ENCODE results near the gene RASGRP1. TPM values are rescaled to one million over a fixed set of nuclear protein-coding genes. Genes with fewer than 3 reads are reported as not detected.
A peak's percentile ranks its signal among the peaks of the same experiment; 100 is the strongest.

Gene RASGRP1
- total RNA-seq, 1 donor from 2014 or later = 0.20 TPM

DNA sequence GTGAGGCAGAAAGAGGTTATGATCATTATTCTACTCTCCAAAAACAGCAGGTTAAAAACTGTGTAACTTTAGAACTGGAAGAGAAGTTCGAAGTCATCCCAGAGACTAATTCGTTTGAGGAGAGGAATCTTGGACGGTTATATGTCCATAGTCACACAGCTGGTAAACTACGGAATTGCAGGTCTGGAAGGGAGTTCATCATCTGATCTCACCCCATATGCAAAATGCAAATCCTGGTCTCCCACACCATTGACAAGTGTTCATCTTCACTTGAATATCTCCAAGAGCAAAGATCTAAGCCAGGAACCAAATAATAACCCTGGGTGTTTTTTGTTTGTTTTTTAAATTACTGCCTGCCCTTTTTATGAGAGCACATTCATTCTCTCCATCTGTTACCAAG is 57.6 kb downstream of the RASGRP1 start:
- no peak for DNase-seq (ENCODE audit: low read depth, low spot score)

DNA sequence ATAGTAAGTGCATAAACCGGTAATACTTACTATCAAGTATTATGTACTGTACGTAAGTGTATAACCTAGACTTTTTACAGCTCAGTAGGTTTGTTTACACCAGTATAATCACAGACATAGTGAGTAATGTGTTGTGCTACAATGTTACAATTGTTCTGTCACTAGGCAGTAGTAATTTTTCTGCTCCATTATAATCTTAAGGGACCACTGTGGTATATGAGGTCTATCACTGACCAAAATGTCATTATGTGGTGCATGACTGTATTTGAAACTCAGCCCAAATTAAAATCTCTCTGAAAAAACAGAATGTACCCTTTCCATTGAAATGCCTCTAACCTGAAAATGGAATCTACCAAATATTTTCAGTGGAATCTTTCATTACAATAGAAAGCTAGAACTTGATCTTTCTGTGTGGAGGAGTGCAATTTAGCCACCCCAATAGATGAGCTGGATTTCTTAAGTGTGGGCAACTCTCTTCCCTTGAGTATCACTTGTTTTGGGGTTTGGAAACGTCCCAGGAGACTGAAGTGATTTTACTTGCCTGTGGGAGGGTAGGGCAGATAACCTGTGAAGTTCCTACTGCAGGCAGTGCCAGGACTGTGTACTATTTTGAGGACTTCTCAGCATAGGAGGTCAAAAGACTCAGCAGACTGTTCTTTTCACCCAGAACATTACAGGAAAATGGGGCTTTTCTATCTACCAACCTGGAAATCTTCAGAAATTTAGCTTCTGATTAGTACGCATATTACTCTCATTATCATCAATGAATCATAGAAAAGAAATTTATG is 59.7 kb downstream of the RASGRP1 start:
- DNase-seq (ENCODE audit: low read depth, low spot score) = no peak

DNA sequence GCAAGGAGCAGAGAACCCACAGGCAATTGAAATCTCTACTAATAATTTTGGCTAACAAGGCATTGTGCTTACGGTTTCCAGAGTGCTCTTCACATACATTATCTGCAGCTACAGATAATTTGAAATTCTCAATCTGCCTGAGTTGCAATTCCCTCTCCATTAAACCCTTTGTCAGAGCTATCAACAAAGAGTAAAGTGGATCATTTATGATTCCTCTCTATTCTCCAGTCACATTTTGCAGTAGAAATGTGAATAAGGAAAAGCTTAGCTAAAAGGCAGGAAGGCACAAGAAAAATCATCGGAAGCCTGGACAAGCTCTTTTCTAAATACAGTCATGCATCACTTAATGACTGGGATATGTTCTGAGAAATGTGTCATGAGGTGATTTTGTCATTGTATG is 61.1 kb downstream of the RASGRP1 start:
- DNase-seq (ENCODE audit: low read depth, low spot score) = no peak

DNA sequence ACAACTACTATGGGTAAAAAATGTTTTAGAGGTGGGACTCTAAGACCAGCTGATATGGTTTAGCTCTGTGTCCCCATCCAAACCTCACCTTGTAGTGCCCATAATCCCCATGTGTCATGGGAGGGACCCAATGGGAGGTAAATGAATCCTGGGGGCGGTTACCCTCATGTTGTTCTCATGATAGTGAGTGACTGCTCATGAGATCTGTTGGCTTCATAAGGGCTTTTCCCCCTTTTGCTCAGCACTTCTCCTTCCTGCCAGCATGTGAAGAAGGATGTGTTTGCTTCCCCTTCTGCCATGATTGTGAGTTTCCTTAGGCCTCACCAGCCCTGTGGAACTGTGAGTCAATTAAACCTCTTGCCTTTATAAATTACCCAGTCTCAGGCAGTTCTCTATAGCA is 65.0 kb downstream of the RASGRP1 start:
- DNase-seq (ENCODE audit: low read depth, low spot score) = no peak

DNA sequence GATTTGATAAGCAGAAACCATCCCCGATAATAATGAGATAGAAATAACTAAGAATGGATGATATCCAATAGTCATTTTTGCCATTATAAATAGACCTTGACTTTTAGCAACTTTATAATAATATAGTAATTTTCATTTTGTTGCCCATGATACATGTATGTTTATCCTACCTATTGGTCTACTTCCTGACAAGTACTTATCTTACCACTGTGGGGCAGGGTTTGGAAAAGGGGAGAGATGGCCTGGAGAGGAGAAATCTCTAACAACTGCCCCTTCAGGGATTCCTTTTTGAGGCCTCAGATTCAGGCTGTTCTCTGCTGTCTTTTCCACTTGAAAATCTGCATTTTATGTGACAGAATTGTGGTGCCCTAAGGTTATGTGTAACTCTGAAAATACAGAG is 68.5 kb downstream of the RASGRP1 start:
- DNase-seq (ENCODE audit: low read depth, low spot score) = no peak

DNA sequence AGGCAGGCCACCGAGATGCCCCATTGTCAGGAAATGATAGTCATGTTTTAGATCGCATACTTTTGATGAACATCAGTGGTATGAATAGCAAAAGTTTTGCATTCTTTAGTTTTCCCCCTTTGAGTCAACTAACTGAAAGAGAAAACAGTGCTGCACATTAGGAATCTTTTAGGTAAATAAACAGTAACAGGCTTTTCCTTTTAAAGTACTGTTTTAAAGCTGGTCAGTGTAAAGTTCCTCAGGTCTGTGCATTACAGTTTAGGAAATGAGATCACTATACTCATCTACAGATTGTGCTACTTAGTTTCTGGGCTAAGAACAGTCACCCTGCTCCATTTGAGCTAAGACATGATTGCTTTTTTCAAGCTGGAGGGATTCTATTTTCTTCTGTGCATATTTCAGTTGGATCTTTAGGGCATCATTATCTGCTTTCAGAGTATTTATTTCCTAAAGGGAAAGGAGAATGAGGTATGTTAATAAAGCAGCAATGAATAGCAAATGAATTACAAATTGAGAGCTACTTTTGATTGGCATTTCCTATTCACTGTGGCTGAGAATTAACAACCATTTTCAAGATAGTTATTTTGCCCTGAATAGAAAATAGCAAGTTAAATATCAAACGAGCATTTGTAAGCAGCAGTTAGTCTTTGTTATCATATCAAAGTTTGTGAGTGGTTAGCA is 74.2 kb downstream of the RASGRP1 start:
- no peak for DNase-seq (ENCODE audit: low read depth, low spot score)

DNA sequence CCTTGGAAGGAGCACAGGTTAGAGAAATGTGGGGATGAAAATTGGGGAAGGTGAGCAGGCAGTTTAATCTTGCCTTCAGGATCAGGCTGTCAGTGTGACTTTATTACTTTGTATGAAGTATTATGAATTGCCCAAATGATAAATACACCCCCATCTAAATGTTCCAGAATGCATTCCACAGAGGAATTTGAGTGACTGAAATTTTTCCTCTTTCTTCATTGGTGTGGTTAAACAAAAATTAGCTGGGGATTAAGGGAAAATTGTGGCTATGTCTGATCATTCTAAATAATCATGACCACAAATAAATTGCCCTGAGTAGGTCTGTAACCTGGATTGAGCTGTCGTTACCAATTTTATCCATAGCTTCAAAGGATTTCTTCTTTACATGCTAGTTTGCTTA is 77.2 kb downstream of the RASGRP1 start:
- DNase-seq (ENCODE audit: low read depth, low spot score) = no peak

DNA sequence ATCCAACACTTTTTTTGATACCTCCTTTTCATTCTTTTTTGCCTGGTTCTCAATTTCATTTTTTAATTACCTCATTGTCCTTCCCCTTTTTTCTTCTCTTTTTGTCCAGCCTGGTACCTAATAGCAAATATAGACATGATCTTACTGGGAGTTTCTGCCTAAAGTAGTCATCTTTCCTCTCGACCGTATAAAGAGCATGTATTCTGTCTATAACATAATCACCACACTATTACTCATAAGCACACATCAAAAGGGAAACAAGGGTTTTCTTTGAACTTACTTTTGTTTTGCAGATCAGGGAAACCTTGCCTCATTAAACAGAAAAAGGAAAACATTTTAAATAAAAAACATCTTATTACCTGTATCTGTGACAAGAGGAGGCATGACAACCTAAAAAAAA is 77.7 kb downstream of the RASGRP1 start:
- DNase-seq (ENCODE audit: low read depth, low spot score) = no peak

DNA sequence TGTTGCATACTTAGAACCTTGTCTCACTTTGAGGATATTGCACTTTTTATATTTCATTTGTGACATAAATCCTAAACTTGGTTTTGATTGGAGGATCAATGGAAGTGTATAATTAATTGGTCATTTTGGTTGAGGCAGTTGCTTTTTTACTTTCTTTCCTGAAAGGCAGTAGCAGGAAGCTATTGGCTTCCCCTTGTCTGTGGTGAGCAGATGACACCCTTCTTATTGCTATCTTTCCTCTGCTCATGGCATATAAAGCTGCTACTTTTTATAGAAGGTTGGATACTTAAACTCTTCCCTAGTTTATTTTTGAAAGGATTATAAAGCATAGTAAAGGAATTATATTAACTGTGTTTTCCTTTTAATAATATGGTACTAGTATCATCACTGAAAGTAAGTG is 82.0 kb downstream of the RASGRP1 start:
- no peak for DNase-seq (ENCODE audit: low read depth, low spot score)

DNA sequence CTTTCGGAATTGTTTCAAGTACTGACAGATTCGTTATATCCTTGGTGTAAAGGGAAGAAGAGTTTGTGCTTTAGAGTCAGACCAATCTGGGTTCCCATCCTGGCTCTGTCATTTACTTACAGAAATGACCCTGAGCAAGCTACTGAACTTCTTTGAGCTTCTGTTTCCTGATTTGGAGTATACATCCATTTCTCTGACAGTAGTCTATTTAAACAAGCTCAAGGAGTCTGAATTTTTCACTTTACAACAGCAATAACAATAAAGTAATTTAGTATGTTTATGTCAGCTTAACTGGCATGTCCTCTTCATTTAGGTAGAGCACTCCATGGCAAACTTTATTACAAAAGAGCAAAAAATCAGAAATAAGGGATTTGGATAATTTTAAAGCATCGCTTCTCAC is 82.9 kb downstream of the RASGRP1 start:
- DNase-seq (ENCODE audit: low read depth, low spot score) = no peak

DNA sequence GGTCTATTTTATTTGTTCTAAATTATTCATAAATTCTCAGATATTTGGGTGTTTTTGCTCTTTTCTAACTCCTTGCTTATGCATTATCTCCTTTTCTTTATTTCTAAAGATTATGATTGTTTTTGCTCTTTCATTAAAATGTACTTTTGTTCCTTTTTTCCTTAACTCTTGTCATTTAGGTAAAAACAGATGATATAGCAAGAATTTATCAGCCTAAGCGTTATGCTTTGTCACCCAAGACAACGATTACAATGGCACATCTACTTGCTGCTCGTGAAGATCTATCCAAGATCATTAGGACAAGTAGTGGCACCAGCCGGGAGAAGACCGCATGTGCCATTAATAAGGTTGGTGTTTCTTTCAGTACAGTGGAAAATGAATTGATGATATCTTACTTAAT is 83.5 kb downstream of the RASGRP1 start:
- DNase-seq (ENCODE audit: low read depth, low spot score) = no peak

DNA sequence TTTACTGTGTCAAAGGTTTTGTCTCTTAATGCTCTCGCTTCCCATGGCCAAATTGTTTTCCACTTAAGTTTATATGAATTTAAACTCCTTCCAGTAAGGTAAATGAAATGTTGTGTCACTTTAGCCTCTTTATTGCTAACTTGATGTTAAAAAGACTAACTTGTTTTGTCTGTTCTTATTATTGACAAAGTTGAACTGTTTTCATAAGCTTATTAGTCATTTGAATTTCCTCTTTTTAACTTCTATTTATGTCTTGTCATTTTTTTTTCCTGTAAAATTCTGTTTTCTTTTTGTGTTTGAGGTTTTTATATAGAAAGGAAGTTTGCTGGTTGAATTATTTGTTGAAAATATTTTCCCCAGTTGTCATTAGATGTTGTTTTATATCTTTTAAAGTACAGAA is 84.9 kb downstream of the RASGRP1 start:
- no peak for DNase-seq (ENCODE audit: low read depth, low spot score)

DNA sequence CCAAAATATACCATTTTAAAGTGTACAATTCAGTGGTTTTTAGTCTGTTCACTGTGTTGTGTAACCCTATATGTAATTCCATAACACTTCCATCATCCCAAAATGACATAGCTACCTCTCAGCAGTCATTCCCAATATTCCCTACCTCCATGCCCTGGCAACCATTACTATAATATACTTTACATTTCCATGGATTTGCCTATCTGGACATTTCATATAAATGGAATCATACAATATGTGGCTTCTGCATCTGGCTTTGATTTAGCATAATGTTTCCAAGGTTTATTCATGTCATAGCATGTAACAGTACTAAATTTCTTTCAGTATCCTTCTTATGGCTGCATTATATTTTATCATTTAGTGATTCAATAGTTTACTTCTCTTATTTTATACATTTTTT is 85.3 kb downstream of the RASGRP1 start:
- DNase-seq (ENCODE audit: low read depth, low spot score) = no peak

DNA sequence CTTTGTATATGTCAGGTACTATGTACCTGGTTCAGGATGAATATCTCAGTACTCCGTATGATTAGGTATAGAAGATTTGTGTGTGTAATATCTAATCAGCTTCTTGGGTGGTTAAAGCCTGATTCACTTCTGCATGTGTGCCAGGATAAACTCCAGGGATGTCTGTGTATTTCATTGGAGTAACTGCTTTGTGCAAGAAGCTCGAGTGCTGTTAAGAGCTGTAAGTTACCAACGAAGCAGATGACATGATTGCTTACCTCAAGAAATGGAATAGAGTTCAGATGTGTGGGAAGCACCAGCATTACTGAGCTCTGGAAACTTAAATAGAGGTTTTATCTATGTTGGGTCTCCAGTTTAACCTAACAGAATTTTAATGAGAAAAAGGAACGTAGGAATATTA is 87.0 kb downstream of the RASGRP1 start:
- DNase-seq (ENCODE audit: low read depth, low spot score) = no peak

DNA sequence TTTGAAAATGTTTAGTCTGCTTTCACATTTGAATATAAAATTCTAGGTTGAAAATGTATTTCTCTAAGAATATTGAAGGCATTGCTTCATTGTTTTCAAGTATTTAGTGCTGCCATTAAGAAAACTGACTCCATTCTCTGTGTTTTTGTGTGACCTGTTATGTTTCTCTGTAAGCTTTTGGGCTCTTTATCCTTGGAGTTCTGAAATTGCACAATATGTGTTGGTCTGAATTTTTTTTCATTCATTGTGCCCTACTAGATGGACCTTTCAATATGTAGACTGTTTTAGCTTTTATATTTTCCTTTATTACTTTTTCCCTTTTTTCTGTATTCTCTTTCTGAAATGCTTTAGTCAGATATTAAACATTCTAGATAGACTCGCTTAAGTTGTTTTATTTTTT is 88.5 kb downstream of the RASGRP1 start:
- DNase-seq (ENCODE audit: low read depth, low spot score) = no peak

DNA sequence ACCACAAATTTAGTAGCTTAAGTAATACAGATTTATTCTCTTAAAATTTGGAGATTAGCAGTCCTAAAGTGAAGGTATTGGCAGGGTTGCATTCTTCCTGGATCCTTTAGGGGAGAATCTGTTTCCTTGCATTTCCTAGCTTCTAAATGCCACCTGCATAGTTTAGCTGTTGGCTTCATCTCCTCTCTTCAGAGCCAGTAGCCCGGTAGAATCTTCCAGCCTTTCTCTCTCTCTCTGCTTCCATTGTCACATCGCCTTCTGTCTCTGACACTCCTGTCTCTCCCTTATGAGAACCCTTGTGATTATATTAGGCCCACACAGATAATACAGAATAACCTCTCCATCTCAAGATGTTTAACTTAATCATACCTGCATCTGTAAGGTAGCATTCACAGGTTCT is 89.3 kb downstream of the RASGRP1 start:
- no peak for DNase-seq (ENCODE audit: low read depth, low spot score)

DNA sequence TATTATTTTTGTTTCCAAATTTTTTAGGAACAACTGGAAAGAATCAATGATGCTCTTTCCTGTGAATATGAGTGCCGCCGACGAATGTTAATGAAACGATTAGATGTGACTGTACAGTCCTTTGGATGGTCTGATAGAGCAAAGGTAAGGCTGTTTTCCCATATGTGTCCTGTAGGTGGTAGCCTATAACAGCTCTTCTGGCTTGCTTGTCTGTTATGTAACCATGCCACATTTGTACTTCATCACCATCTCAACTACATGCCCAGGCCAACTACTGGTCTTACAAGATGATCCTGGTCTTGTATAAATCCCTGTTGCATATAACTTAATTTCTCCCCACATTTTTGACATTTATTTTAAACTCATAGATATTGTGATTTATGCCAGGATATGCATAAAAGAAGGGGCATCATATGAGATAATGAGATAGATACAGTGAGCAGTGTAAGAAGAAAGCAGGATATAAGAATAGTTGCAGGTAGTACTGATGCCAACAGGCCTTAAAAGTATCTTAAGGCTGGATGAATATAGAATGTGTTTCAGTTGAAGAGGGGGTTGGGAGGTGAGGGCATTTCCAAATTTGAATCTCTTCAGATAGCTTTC is 90.4 kb downstream of the RASGRP1 start:
- peak; percentile 33 for DNase-seq (ENCODE audit: low read depth, low spot score)

DNA sequence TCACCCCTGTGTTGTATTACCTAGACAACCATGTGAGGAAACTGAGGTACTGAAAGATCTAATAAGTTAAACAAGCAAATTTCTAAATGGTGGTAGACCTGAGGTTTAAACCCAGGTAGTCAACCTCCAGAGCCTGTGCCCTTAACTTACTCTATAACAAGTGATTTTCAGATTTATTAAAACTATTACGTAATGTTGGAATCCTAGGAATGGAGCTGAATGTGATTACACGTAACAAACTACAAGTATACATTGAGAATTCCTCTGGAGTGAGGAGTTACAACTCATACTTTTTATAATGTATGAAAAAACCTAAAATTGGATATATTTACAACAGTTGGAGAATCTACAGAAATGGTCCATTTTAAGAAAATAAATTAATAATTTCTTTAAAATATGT is 92.6 kb downstream of the RASGRP1 start:
- DNase-seq (ENCODE audit: low read depth, low spot score) = no peak

DNA sequence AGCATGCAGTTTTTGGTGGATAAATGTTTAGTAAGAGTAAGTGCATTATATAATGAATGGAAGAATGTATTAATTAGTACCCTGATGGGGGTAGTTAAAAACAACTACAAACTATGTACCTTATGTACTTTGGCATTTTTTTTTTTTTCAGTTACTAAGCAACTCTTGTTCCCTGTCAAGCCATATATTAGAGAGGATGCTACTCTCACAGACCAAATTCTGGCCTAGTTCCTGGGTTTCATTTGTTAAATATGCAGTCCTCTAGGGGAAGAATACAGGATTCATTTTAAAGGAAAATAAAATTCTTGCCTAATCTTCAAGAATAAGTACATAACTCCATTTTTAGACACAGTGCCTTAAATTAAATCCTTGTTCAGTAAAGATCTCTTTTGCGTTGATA is 93.8 kb downstream of the RASGRP1 start:
- no peak for DNase-seq (ENCODE audit: low read depth, low spot score)

DNA sequence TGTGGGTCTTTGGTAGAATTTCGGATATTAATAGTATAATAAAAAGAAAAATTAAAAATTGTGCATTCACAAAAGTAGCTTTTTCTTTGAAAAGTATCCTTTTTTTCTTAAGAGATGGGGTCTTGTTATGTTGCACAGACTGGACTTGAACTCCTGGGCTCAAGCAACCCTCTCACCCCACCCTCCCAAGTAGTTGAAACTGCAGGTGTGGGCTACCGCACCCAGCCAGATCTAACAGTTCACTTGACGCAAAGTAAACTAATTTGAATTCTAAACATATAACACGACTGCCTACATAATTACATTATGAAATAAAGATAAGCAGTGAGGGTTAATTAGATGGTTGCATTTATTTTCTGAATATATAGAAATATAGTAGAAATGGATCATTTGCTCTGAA is 99.9 kb downstream of the RASGRP1 start:
- DNase-seq (ENCODE audit: low read depth, low spot score) = no peak

DNA sequence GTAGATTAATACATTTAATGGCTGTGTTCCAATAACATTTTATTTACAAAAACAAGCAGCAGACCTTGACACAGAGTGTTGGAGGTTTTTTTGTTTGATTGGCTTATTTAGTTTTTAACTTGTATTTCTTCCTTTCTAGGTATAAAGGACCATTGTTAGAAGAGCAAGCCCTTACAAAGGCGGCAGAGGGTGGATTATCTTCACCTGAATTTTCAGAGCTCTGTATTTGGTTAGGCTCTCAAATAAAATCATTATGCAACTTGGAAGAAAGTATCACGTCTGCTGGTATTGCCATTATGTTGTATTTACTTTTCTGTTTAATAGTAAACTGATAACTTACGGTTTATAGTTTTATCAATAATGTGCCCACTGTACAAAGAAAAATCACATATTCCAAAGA is 100.7 kb downstream of the RASGRP1 start:
- no peak for DNase-seq (ENCODE audit: low read depth, low spot score)

DNA sequence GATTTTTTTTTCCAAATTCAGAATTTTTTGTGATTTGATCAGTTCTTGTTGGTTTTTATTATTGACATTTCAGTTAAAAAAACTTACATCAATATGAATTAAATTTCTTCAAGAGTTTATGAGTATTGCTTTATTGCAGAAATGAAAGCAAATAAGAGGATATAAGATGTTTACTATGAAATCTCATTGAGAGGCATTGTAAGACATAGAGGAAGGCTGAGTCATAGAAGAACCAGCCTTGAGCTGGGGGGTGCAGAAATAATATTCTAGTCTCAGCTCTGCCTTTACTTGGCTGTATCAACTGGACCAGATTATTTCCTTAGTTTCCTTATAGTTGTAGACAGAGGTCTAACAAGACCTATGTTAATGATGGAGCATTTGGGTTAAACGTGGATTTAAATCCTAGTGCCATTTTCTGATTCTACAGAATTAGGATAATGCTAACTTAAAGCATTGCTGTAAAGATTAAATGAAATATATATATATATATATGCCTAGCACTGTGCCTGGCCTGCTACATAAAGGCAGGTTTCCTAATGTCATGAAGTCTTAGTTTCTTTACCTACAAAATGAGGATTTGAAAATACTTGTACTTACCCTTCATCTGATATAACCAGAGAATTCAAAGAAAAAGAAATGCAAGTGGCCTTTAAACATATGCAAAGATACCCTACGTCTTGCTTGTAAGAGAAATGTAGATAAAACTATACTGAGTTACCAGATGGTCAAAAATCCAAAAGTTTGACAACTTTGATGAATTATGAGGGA is 103.4 kb downstream of the RASGRP1 start:
- DNase-seq (ENCODE audit: low read depth, low spot score) = no peak

Measured in pulmonary artery endothelial cell (primary cell).